Stimulated activated CD8-positive, alpha-beta memory T cell treated with anti-CD3 and anti-CD28 coated beads, Interleukin-12 subunit alpha, Interleukin-12 subunit beta, amount 100 ng/mL, for 4 hours (primary cell): ENCODE data around the gene CAMK1D.
"Not testable (repeated sequence)": the region's sequence is repeated elsewhere in the genome, so short reads cannot be mapped to it uniquely, and the experiment has no call there.

Experiments used
- DNase-seq: peaks from one replicate; pipeline ENCODE4 v3.0.0-alpha.2; 2020; ENCODE audit warnings: low read depth

The CAMK1D gene

GRCh38 chr10:12852687-12853086, 503.3 kb downstream of the CAMK1D start:
- DNase-seq = no peak

- no peak for DNase-seq
Measured at GRCh38 chr10:12854988-12855387, 505.6 kb downstream of the CAMK1D start.

DNA sequence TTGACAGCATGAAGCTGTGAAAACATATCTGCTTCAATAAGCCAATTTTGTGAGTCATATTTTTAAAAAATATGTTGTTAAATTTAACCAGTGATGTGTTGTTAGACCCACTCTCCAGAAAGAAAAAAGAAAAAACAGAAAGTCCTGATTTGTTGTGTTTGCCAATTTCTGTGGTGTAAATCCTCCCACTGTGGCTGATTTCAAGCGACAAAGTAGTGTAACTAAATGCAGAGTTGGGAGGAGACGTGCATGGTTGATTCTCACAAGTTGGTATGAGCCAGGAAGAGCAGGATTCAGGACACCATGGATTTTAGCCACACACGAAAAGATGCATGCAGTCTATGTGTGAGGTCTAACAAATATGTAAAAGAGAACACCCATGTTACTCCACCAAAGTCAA, 513.1 kb downstream of the CAMK1D start:
- DNase-seq = no peak

GRCh38 chr10:12865515-12865914, 516.2 kb downstream of the CAMK1D start:
- not testable (repeated sequence) for DNase-seq

- DNase-seq = no peak
Measured at GRCh38 chr10:12868229-12868628, 518.9 kb downstream of the CAMK1D start.

GRCh38 chr10:12869427-12869826, 520.1 kb downstream of the CAMK1D start:
- no peak for DNase-seq

GRCh38 chr10:12872577-12872976, 523.2 kb downstream of the CAMK1D start:
- no peak for DNase-seq

DNA sequence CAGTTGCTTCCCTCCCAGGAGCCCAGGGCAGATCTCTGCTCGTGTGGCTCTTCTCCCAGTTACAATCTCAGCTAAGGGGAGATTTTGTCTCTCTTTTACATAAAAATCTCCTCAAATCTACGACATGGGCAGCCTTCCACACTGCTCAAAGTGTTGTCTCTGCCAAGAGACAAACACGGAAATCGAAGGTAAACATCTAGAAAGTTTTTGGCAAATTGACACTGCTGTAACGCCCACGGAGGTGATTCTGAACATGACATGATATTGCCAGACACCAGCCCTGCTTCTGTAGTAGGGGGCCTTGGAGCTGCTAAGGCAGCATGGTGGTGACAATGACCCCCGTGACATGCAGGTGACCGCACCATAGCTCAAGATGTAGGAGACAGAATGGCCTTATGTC, 523.8 kb downstream of the CAMK1D start:
- no peak for DNase-seq

- DNase-seq = no peak
Measured at GRCh38 chr10:12874501-12874900, 525.2 kb downstream of the CAMK1D start.

DNA sequence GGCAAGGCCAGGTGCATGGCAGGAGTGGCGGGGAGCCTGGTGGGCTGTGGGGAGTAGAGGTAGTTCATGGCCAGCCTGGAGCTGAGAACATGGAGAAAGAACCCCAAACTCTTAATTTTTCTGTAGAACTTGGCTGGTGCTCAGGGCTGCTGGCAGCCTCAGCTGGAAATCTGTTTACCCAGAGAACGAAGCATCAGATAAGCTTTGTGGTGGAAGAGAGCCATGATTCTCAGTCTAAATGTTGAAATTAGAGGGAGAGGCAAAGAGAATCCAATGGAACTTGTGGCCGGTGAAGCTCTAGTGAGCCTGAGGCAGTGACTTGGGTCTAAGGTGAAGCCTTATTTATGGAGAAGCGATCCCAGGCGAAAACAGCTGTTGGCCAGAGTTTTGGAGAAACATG, 525.8 kb downstream of the CAMK1D start:
- DNase-seq = no peak

DNA sequence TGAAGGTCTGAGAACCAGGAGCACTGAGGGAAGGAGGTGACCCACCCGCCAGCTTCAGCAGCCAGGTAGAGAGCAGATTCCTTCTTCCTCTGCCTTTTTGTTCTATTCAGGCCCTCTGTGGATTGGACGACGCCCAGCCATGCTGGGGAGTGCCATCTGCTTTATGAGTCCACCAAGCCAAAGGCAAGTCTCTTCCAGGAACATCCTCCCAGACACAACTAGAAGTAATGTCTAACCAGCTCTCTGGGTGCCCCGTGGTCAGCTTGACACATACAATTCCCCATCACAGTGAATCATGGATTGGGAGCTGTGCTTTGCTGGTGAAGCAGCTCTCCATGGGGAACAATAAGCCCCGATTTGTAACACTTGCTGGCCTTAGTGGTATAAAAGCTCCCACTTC, 526.9 kb downstream of the CAMK1D start:
- no peak for DNase-seq

DNA sequence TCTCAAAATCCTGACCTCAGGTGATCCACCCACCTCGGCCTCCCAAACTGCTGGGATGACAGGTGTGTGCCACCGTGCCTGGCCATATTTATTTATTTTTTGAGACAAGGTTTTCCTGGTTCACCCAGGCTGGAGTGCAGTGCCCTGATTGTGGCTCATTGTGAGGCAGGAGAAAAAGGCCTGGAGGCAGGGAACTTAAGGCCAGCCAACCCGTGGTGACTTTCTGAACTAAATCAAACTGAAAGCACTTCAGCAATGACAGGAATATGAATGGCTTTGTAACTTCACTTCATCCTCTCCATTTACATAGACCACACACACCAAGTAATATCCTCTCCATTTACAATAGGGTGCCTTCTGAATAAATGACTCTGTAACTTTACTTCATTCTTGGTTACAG, 527.8 kb downstream of the CAMK1D start:
- DNase-seq = no peak

- DNase-seq = no peak
Measured at GRCh38 chr10:12880423-12880822, 531.1 kb downstream of the CAMK1D start.

DNA sequence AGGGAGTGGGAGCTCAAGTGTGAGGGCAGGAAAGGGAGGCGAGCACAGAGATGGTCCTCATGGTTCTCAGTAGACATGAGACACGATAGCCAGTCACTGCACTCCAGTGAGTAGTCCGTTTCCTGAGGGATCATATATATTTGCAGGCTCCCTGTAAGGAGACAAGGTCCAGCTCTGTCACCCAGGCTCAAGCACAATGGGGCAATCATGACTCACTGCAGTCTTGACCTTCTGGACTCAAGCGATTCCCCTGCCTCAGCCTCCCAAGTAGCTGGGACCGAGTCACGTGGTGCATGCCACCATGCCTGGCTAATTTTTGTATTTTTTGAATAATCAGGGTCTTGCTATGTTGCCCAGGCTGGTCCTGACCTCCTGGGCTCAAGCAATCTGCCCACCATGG, 535.5 kb downstream of the CAMK1D start:
- DNase-seq = no peak
